GM19438 (cell line): ENCODE measurements around the gene LRRC42.
"Not testable (repeated sequence)": the region's sequence is repeated elsewhere in the genome, so short reads cannot be mapped to it uniquely, and the experiment has no call there.

ENCODE experiments used
- ATAC-seq: cut with Tn5 transposase; IDR thresholded peaks from one replicate; pipeline ENCODE4 v1.9.1; 2021; ENCODE audit warnings: low read depth; ENCODE audit not compliant: unreplicated experiment

LRRC42 gene

GRCh38 chr1:54002544-54003248 is 56.5 kb downstream of the LRRC42 start:
- no peak for ATAC-seq

DNA sequence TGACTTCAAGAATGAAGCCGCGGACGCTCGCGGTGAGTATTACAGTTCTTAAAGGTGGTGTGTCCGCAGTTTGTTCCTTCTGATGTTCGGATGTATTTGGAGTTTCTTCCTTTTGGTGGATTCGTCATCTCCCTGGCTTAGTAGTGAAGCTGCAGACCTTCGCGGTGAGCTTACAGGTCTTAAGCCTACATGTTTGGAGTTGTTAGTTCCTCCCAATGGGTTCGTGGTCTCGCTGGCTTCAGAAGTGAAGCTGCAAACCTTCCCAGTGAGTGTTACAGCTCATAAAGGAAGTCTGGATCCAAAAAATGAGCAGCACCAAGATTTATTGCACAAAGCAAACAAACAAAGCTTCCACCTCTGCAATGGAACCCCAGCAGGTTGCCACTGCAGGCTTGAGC is 57.1 kb downstream of the LRRC42 start:
- no peak for ATAC-seq

GRCh38 chr1:54003750-54004480 is 57.8 kb downstream of the LRRC42 start:
- not testable (repeated sequence) for ATAC-seq

DNA sequence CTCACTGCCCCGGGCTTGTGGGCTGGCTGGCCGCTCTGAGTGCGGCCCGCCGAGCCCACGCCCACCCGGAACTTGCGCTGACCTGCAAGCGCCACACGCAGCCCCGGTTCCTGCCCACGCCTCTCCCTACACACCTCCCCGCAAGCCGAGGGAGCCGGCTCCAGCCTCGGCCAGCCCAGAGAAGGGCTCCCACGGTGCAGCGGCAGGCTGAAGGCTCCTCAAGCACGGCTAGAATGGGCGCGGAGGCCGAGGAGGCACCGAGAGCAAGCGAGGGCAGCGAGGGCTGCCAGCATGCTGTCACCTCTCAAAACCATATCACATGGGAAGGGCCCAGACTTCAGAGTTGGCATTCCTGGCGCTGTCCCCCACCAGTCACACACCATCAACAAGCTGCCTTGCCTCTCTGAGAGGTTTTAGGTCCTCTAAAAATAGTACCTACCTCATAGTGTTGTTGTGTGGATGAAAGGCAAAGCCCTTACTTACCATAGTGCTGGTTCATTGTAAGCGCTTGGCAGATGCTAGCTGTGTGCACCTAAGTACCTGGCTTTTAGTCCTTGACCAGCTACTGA is 58.4 kb downstream of the LRRC42 start:
- no peak for ATAC-seq

DNA sequence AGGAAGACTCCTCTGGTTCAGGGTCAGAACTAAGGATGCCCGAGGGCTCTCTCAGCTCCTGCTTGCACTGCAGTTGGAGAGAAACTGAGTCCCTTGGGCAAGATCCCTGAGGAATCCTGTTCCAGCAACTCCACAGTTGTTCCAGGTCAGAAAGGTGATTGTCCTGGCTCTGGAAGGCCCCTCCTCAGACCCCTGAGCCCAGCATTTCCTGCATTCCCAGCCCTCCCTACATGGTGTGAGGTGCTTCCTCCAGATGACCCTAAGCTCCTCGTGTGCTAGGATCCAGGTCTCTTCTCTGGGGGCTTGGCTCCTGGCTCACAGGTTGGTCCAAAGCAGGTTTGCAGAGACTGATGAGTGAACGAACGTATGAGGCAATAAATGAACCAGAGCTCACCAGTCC is 60.4 kb downstream of the LRRC42 start:
- ATAC-seq, result no peak

- no peak for ATAC-seq
Observed at GRCh38 chr1:54007613-54008012, 61.5 kb downstream of the LRRC42 start.

- no peak for ATAC-seq
Observed at GRCh38 chr1:54008876-54009275, 62.7 kb downstream of the LRRC42 start.

- no peak for ATAC-seq
Observed at GRCh38 chr1:54009406-54009805, 63.3 kb downstream of the LRRC42 start.

DNA sequence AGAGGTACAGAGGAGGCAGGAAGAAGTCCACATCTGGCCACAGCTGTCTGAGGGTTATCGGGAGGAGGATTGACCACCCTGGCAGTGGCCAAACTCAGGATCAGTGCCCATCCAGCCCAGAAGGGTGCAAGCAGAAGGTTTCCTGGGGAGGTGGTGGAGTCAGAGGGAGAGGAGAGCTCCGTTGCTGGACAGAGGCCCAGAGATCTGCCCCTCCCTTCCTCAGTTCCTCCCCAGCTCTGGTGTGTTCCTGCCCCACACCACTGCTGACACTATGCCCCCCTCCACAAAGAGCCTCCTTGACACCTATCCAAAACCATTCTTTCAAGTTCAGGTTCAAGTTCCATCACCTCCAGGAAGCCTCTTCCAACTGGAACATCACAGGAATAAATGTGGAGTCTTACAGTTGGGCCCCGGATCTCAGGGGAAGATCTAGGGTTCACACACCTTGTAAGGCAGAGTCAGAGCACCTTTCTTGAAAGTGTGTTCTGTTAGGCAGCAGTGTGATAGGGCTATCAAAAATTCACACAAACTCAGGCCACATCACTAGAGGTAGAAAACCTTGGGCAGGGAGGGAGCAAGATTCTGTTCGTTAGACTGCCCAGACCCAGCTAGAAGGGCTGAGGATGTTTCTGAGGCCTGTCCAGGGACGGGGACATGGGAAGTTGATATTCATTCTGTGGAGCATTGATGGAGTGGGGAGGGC is 64.4 kb downstream of the LRRC42 start:
- ATAC-seq, result no peak

GRCh38 chr1:54011316-54012007 is 65.3 kb downstream of the LRRC42 start:
- no peak for ATAC-seq

GRCh38 chr1:54012008-54012325 is 65.8 kb downstream of the LRRC42 start:
- ATAC-seq, result no peak

- ATAC-seq, result no peak
Observed at GRCh38 chr1:54012863-54013262, 66.7 kb downstream of the LRRC42 start.

GRCh38 chr1:54013393-54014008 is 67.4 kb downstream of the LRRC42 start:
- ATAC-seq, result no peak

DNA sequence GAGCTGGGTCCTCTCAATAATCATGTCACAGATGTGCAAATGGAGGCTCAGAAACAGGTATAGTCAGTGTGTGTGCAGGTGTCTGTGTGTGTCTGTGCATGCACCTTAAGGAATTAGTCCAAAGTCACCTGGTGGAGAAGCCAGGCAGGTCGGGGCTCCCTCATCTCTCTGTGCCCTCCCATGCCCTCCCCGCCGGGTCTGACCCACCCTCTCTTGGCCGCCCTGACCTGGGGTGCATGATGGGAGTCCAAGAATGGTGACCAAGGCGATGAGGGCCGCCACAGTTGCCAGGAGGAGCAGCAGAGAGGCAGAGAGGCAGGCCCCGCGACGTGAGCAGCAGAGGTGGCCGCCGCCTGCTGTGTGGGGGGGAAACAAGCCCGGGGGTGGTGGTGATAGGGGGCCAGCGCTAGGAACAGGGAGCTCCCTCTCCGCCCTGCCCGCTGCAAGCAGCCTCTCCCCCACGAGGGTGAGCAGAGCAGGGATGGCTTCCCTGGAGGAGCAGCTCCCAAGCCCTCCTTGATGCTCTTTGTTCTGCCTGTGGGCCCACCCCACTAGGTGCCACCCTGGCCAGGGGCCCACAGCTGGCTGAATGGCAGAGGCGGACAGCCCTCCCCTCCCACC is 68.0 kb downstream of the LRRC42 start:
- no peak for ATAC-seq

- ATAC-seq, result no peak
Observed at GRCh38 chr1:54016343-54017282, 70.5 kb downstream of the LRRC42 start.
